Large intestine (tissue), 3 donors: Measurements from ENCODE around the gene FBL. TPM values are rescaled to one million over a fixed set of nuclear protein-coding genes. Genes with fewer than 3 reads are reported as not detected.
A peak's percentile ranks its signal among the peaks of the same experiment; 100 is the strongest.

Experiments used
- DNase-seq, 2 donors: peaks; one replicate each; pipeline versions ENCODE4 v3.0.0 to v3.0.0-alpha.2; 2013
- H3K27ac ChIP-seq: one replicate; pipeline ENCODE4 v1.5.1; 2013; ENCODE audit warnings: low read length
- H3K27me3 ChIP-seq: 2 replicates; pipeline ENCODE4 v1.6.1; 2013; ENCODE audit warnings: low read length; ENCODE audit not compliant: control insufficient read depth, insufficient read depth
- H3K36me3 ChIP-seq: 2 replicates; pipeline ENCODE4 v1.6.1; 2013; ENCODE audit warnings: low read length; ENCODE audit not compliant: control insufficient read depth, insufficient read depth
- H3K4me1 ChIP-seq: one replicate; pipeline ENCODE4 v1.6.1; 2013; ENCODE audit warnings: low read length; ENCODE audit not compliant: control insufficient read depth, insufficient read depth
- H3K4me3 ChIP-seq: one replicate; pipeline ENCODE4 v1.5.1; 2013; ENCODE audit warnings: low read length
- H3K9me3 ChIP-seq: one replicate; pipeline ENCODE4 v1.6.1; 2013; ENCODE audit warnings: mild to moderate bottlenecking, low read depth, low read length, moderate library complexity; ENCODE audit not compliant: control insufficient read depth
- WGBS: methylation state at CpG from one replicate; pipeline ENCODE4 v1.1.5; 2013; ENCODE audit warnings: low lambda C conversion rate; ENCODE audit not compliant: insufficient coverage; 5-methylcytosine and 5-hydroxymethylcytosine counted together
- polyA plus RNA-seq: library from polyadenylated mRNA; unstranded; fragments of 120-200 nt; gene quantifications from one replicate; pipeline ENCODE4 v1.2.1, GENCODE V29; 2013

Gene FBL
- polyA plus RNA-seq, 1 donor: 226 TPM

- peaks cover 25% of the 10 kb centered on the region for H3K4me1 ChIP-seq
- H3K4me3 ChIP-seq: peak overlapping the region; percentile 90
- no peak for DNase-seq
- no peaks in the 10 kb centered on the region for H3K9me3 ChIP-seq
- no peak overlapping the region for H3K27ac ChIP-seq
- WGBS: no CpG with 5 or more reads among the region's 5 CpGs
- H3K36me3 ChIP-seq: peaks cover 4% of the 10 kb centered on the region
- no peaks in the 10 kb centered on the region for H3K27me3 ChIP-seq
Observed at GRCh38 chr19:39845172-39845571, 1.0 kb downstream of the FBL start.

- peak in 1 of 2 donors; percentile 32 for DNase-seq
- WGBS: 20% methylated on average over 1 of the region's 4 CpGs
- H3K36me3 ChIP-seq: peaks cover 14% of the 10 kb centered on the region
Observed at GRCh38 chr19:39843919-39844793, 2.0 kb downstream of the FBL start.

GRCh38 chr19:39842693-39843435 is 3.3 kb downstream of the FBL start:
- DNase-seq: no peak
- Histone ChIP-seq H3K27me3 (no peaks in the 10 kb centered on the region), H3K36me3 (peaks cover 25% of the 10 kb centered on the region), H3K4me3 (no peak overlapping the region), H3K9me3 (no peaks in the 10 kb centered on the region), H3K4me1 (peaks cover 25% of the 10 kb centered on the region), H3K27ac (no peak overlapping the region)
- 100% methylated on average over 1 of the region's 7 CpGs for WGBS

More at GRCh38 chr19:39843919-39844793, 2.0 kb downstream of the FBL start:
- H3K27ac ChIP-seq: no peak overlapping the region
- H3K9me3 ChIP-seq: no peaks in the 10 kb centered on the region
- H3K4me3 ChIP-seq: peak overlapping the region; percentile 90
- no peaks in the 10 kb centered on the region for H3K27me3 ChIP-seq
- H3K4me1 ChIP-seq: peaks cover 25% of the 10 kb centered on the region

GRCh38 chr19:39841041-39841440 is 5.1 kb downstream of the FBL start:
- no peak for DNase-seq
- H3K27ac ChIP-seq: no peak overlapping the region
- peaks cover 14% of the 10 kb centered on the region for H3K4me1 ChIP-seq
- no peaks in the 10 kb centered on the region for H3K27me3 ChIP-seq
- H3K36me3 ChIP-seq: peaks cover 42% of the 10 kb centered on the region
- H3K4me3 ChIP-seq: no peak overlapping the region
- WGBS: no CpG with 5 or more reads among the region's 4 CpGs
- H3K9me3 ChIP-seq: no peaks in the 10 kb centered on the region

- peaks cover 46% of the 10 kb centered on the region for H3K36me3 ChIP-seq
- 100% methylated on average over 3 of the region's 17 CpGs for WGBS
Observed at GRCh38 chr19:39840492-39840891, 5.7 kb downstream of the FBL start.

GRCh38 chr19:39839678-39840327 is 6.4 kb downstream of the FBL start:
- Histone ChIP-seq H3K4me3 (no peak overlapping the region), H3K9me3 (no peaks in the 10 kb centered on the region), H3K36me3 (peaks cover 52% of the 10 kb centered on the region), H3K27me3 (no peaks in the 10 kb centered on the region), H3K27ac (no peak overlapping the region), H3K4me1 (peaks cover 10% of the 10 kb centered on the region)
- WGBS: no CpG with 5 or more reads among the region's 13 CpGs
- no peak for DNase-seq

More at GRCh38 chr19:39840492-39840891, 5.7 kb downstream of the FBL start:
- Histone ChIP-seq H3K27me3 (no peaks in the 10 kb centered on the region), H3K9me3 (no peaks in the 10 kb centered on the region), H3K4me1 (peaks cover 14% of the 10 kb centered on the region), H3K4me3 (no peak overlapping the region), H3K27ac (no peak overlapping the region)
- DNase-seq: no peak

- H3K4me3 ChIP-seq: no peak overlapping the region
- peaks cover 58% of the 10 kb centered on the region for H3K36me3 ChIP-seq
- 60% methylated on average over 1 of the region's 4 CpGs for WGBS
- H3K9me3 ChIP-seq: no peaks in the 10 kb centered on the region
- H3K4me1 ChIP-seq: peaks cover 9% of the 10 kb centered on the region
- no peak overlapping the region for H3K27ac ChIP-seq
- no peaks in the 10 kb centered on the region for H3K27me3 ChIP-seq
- DNase-seq: no peak
Observed at GRCh38 chr19:39838569-39838968, 7.6 kb downstream of the FBL start.

GRCh38 chr19:39837978-39838377 is 8.2 kb downstream of the FBL start:
- H3K27me3 ChIP-seq: no peaks in the 10 kb centered on the region
- no peak for DNase-seq
- H3K4me3 ChIP-seq: no peak overlapping the region
- no peaks in the 10 kb centered on the region for H3K9me3 ChIP-seq
- no CpG with 5 or more reads among the region's 3 CpGs for WGBS
- H3K36me3 ChIP-seq: peaks cover 58% of the 10 kb centered on the region
- no peak overlapping the region for H3K27ac ChIP-seq
- peaks cover 8% of the 10 kb centered on the region for H3K4me1 ChIP-seq

GRCh38 chr19:39834287-39834841 is 11.8 kb downstream of the FBL start:
- Histone ChIP-seq H3K36me3 (peaks cover 70% of the 10 kb centered on the region), H3K27ac (peak overlapping the region; percentile 55), H3K4me1 (peaks cover 18% of the 10 kb centered on the region), H3K27me3 (no peaks in the 10 kb centered on the region), H3K4me3 (peak overlapping the region; percentile 87), H3K9me3 (no peaks in the 10 kb centered on the region)
- no CpG with 5 or more reads among the region's 19 CpGs for WGBS
- no peak for DNase-seq
